ENCODE measurements around the gene PTPN14. TPM values are rescaled to one million over a fixed set of nuclear protein-coding genes. Genes with fewer than 3 reads are reported as not detected.

PTPN14 gene
- total RNA-seq, 1 experiment from 2014 or later = 209 TPM

DNA sequence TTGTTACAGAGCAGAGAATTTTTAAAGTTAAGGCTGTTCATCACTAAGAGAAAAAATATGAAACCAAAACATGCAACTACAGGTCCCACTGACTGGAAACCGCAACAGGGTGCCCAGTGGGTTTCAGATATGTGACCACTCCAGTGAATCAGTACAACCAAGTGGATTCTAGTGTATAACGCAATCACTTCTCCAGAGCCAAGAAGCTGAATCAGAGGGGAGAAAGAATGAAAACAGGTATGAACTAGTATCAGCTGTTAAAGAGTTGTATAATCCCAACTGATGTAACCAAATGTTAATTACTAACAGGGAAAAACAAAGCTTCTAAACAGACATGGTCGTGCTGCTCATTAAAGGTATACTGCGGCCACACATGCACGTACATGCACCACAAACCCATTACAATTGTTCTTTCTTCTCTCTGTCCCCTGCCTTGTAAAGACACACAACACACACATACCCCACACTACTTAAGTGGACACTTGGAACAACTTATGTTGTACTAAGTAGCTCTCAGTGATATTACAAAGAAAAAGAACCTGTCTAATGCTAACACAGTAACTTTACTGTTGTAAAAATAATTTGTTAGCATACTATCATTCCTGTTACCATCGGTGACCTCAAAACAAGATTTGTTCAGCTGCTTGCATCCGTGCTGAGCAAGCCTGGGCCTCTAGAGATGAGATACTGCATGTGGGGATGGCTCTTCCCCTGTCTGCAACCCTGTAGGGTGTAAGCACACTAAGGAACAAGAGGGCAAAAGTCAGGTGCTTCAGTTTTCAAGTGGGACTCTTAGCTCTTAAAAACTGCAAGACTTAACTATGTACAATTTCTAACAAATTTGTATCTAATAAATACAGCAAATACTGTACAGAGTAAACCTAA lies 74.2 kb downstream of the PTPN14 start:
- ChIA-PET CTCF (interaction anchor here (0.6 to 0.7 kb wide), 2 partner anchors 11 to 28 kb away, joined by 3 read pairs; no protein-coding TSS in a partner anchor), POLR2A (interaction anchor here (0.6 to 1.4 kb wide), 3 partner anchors 20 to 126 kb away, joined by 3 to 9 read pairs (median 4); no protein-coding TSS in a partner anchor)
- ATAC-seq (peak; percentile 37), DNase-seq (ENCODE audit: low read depth, low spot score) (no peak)
- intact Hi-C loops (cut with micrococcal nuclease; ENCODE audit: unreplicated experiment) (no loop called here), in situ Hi-C loops (cut with HindIII; ENCODE audit: low pct_unique_long_range_greater_than_20kb, low sequenced_read_pairs) (no loop called here)
- Histone ChIP-seq H3K4me1 (ENCODE audit: control insufficient read depth, insufficient read depth, low read length) (peaks cover 77% of the 10 kb centered on the region), H3K27ac (ENCODE audit: low read length) (peak overlapping the region; percentile 89), H3K9me3 (ENCODE audit: control insufficient read depth, insufficient read depth, low read depth, low read length) (no peaks in the 10 kb centered on the region), H3K4me3 (ENCODE audit: low read depth in 2 of 2, low read length in 2 of 2) (peak overlapping the region in 1 of 2 experiments; percentile 35; a peak in 1 of 4 replicates), H3K27me3 (ENCODE audit: control insufficient read depth, insufficient read depth, low read length) (no peaks in the 10 kb centered on the region), H3K36me3 (ENCODE audit: control insufficient read depth, insufficient read depth, low read length) (no peaks in the 10 kb centered on the region)
- no TSS peak for BruUV-seq (replicated peaks)
- TF ChIP-seq TCF7L2 (IDR thresholded peaks at IDR 0.05; ENCODE audit: low read depth, low read length) = no peak
- no peak for TF ChIP-seq POLR2AphosphoS5 (IDR thresholded peaks at IDR 0.05; ENCODE audit: low read depth, low read length)
- TF ChIP-seq, protein P1, sequence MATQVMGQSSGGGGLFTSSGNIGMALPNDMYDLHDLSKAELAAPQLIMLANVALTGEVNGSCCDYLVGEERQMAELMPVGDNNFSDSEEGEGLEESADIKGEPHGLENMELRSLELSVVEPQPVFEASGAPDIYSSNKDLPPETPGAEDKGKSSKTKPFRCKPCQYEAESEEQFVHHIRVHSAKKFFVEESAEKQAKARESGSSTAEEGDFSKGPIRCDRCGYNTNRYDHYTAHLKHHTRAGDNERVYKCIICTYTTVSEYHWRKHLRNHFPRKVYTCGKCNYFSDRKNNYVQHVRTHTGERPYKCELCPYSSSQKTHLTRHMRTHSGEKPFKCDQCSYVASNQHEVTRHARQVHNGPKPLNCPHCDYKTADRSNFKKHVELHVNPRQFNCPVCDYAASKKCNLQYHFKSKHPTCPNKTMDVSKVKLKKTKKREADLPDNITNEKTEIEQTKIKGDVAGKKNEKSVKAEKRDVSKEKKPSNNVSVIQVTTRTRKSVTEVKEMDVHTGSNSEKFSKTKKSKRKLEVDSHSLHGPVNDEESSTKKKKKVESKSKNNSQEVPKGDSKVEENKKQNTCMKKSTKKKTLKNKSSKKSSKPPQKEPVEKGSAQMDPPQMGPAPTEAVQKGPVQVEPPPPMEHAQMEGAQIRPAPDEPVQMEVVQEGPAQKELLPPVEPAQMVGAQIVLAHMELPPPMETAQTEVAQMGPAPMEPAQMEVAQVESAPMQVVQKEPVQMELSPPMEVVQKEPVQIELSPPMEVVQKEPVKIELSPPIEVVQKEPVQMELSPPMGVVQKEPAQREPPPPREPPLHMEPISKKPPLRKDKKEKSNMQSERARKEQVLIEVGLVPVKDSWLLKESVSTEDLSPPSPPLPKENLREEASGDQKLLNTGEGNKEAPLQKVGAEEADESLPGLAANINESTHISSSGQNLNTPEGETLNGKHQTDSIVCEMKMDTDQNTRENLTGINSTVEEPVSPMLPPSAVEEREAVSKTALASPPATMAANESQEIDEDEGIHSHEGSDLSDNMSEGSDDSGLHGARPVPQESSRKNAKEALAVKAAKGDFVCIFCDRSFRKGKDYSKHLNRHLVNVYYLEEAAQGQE (IDR thresholded peaks at IDR 0.05; ENCODE audit: insufficient read depth in 1 of 2, low read depth in 2 of 2, low read length in 1 of 2) = no peak
- TF ChIP-seq, protein P2, sequence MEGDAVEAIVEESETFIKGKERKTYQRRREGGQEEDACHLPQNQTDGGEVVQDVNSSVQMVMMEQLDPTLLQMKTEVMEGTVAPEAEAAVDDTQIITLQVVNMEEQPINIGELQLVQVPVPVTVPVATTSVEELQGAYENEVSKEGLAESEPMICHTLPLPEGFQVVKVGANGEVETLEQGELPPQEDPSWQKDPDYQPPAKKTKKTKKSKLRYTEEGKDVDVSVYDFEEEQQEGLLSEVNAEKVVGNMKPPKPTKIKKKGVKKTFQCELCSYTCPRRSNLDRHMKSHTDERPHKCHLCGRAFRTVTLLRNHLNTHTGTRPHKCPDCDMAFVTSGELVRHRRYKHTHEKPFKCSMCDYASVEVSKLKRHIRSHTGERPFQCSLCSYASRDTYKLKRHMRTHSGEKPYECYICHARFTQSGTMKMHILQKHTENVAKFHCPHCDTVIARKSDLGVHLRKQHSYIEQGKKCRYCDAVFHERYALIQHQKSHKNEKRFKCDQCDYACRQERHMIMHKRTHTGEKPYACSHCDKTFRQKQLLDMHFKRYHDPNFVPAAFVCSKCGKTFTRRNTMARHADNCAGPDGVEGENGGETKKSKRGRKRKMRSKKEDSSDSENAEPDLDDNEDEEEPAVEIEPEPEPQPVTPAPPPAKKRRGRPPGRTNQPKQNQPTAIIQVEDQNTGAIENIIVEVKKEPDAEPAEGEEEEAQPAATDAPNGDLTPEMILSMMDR (IDR thresholded peaks at IDR 0.05) = no peak
- no peak for TF ChIP-seq SIN3A (IDR thresholded peaks at IDR 0.05; ENCODE audit: borderline replicate concordance, insufficient read depth, low read depth, low read length)

DNA sequence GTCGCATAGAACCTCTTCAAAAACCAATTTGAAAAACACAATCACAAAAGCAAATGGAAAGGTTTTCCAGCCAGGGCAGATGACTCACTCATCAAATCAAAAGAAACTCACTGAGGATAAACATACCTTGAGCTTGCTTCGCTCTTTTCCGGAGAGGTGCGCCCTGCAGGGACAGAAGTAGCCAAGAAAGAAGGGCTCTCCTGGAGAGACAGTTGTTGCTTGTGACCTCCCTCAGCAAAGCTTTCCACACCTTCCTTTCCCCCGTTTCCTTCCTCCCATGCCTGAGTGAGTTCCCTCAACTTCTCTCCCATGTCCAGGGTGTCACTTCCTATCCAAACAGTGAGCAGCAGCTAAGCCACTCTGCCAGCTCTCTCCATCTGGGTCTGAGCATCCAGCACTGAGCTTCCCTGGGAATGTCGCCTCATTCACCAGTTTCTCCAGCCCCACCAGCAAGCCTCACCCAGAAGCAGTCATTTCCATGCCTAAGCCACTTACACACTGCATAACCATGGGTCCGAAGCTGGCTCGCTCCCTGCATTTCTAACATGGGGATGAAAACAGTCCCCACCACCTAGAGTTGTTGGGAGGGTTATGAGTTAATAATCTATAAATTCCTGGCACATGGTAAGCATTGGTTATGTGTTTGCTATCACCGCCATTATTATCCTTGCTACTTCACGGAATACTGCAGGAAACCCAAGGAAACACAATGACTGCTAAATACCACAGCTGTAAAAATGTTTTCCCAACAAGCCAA lies 75.0 kb downstream of the PTPN14 start:
- no peaks in the 10 kb centered on the region for H3K27me3 ChIP-seq (ENCODE audit: control insufficient read depth, insufficient read depth, low read length)
- H3K36me3 ChIP-seq (ENCODE audit: control insufficient read depth, insufficient read depth, low read length) = no peaks in the 10 kb centered on the region
- CTCF ChIA-PET = interaction anchor here (0.5 to 0.7 kb wide), 3 partner anchors 12 to 76 kb away, joined by 3 to 4 read pairs (median 3); no protein-coding TSS in a partner anchor
- no peaks in the 10 kb centered on the region for H3K9me3 ChIP-seq (ENCODE audit: control insufficient read depth, insufficient read depth, low read depth, low read length)
- intact Hi-C loops (cut with micrococcal nuclease; ENCODE audit: unreplicated experiment) (no loop called here), in situ Hi-C loops (cut with HindIII; ENCODE audit: low pct_unique_long_range_greater_than_20kb, low sequenced_read_pairs) (no loop called here)
- ATAC-seq (peak; percentile 74), DNase-seq (ENCODE audit: low read depth, low spot score) (no peak)
- peak overlapping the region; percentile 2 to 35; a peak in 3 of 4 replicates for H3K4me3 ChIP-seq (ENCODE audit: low read depth in 2 of 2, low read length in 2 of 2)
- peaks cover 85% of the 10 kb centered on the region for H3K4me1 ChIP-seq (ENCODE audit: control insufficient read depth, insufficient read depth, low read length)
- TF ChIP-seq, protein P2 (IDR thresholded peaks at IDR 0.05) = no peak
- TF ChIP-seq POLR2AphosphoS5 (IDR thresholded peaks at IDR 0.05; ENCODE audit: low read depth, low read length) (no peak; the same call in 1 of the 2 replicates), TCF7L2 (IDR thresholded peaks at IDR 0.05; ENCODE audit: low read depth, low read length) (no peak), SIN3A (IDR thresholded peaks at IDR 0.05; ENCODE audit: borderline replicate concordance, insufficient read depth, low read depth, low read length) (no peak)
- TF ChIP-seq, protein P1 (IDR thresholded peaks at IDR 0.05; ENCODE audit: insufficient read depth in 1 of 2, low read depth in 2 of 2, low read length in 1 of 2) = no peak
- POLR2A ChIA-PET = interaction anchor here (0.5 to 1.4 kb wide), 5 partner anchors 17 to 126 kb away, joined by 3 to 9 read pairs (median 7); no protein-coding TSS in a partner anchor
- BruUV-seq (replicated peaks) = no TSS peak
- H3K27ac ChIP-seq (ENCODE audit: low read length) = peak overlapping the region; percentile 89

Data from Panc1 (cell line).